ENCODE results near the gene GRAPL.
"Not testable (repeated sequence)": the region's sequence is repeated elsewhere in the genome, so short reads cannot be mapped to it uniquely, and the experiment has no call there.

DNA sequence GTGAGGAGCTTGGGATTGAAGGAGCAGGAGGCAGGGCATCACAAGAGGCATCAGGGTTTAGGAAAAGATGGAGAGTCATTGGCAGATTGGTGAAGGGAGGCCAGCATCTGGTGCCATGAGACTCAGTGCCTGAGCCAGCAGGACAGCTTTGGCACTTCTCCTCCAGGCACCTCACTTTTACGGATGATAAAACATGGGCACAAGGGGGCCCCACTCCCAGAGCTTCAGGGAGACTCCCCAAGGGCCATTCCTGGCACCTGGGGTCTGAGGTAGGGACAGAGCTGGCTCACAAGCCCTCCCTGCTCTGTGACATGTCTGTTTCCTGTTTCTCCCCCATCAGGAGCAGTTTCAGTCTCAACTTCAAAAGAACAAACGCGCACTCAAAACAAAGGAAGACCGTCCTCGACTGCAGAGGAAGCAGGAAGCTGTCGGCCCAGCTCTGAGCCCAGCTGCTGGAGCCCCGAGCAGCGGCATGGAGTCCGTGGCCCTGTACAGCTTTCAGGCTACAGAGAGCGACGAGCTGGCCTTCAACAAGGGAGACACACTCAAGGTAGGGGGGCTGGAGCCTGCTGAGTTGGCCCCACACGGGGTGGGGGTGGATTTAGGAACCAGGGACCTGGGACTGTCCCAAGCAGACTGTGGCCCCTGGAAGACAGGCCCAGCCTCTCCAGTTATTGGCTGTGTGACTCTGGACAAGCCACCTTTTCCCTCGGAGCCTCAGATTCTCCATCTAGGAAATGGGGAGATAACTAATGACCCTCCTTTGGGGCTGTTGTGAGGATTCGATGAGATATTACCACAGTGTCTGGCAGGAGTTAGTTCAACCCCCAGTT lies at the start of gene GRAPL:
- TF ChIP-seq CTCF (IDR thresholded peaks at IDR 0.05); POLR2AphosphoS5 (IDR thresholded peaks at IDR 0.05); POLR2A (IDR thresholded peaks at IDR 0.05; ENCODE audit: low read depth); EP300 (IDR thresholded peaks at IDR 0.05): not testable (repeated sequence)

Measured in esophagus muscularis mucosa (tissue), 4 donors.